ENCODE data around the gene TENM4. TPM values are rescaled to one million over a fixed set of nuclear protein-coding genes. Genes with fewer than 3 reads are reported as not detected.

The TENM4 gene
- total RNA-seq, 1 donor, result 10.4 TPM

DNA sequence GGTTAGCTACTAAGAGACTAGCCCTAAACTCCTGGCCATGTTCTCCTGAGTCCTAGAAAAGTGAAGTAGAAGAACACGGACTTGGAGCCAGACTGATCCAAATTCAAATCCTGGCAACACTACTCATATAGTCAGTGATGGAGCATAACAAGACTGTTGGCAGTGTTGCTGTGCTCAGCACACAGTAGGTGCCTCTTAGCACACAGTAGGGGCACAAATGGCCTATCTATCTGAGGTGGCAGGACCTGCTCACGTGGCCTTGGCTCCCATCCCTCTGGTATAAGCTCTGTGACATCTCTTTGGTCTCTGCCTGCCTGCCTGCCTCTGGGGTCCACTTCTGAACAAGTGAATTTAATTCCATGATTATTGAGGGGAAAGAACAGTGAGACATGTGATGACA lies 15.4 kb downstream of the TENM4 start:
- no peak overlapping the region for H3K4me3 ChIP-seq (ENCODE audit: low read depth, low read length)
- TF ChIP-seq, protein P1, sequence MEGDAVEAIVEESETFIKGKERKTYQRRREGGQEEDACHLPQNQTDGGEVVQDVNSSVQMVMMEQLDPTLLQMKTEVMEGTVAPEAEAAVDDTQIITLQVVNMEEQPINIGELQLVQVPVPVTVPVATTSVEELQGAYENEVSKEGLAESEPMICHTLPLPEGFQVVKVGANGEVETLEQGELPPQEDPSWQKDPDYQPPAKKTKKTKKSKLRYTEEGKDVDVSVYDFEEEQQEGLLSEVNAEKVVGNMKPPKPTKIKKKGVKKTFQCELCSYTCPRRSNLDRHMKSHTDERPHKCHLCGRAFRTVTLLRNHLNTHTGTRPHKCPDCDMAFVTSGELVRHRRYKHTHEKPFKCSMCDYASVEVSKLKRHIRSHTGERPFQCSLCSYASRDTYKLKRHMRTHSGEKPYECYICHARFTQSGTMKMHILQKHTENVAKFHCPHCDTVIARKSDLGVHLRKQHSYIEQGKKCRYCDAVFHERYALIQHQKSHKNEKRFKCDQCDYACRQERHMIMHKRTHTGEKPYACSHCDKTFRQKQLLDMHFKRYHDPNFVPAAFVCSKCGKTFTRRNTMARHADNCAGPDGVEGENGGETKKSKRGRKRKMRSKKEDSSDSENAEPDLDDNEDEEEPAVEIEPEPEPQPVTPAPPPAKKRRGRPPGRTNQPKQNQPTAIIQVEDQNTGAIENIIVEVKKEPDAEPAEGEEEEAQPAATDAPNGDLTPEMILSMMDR (IDR thresholded peaks at IDR 0.05; ENCODE audit: insufficient read depth, low read depth, low read length), result no peak
- no peak for DNase-seq (ENCODE audit: low read depth)

- TF ChIP-seq, protein P1 (IDR thresholded peaks at IDR 0.05; ENCODE audit: insufficient read depth, low read depth, low read length), result no peak
Observed at GRCh38 chr11:79423736-79424135, 17.1 kb downstream of the TENM4 start.

DNA sequence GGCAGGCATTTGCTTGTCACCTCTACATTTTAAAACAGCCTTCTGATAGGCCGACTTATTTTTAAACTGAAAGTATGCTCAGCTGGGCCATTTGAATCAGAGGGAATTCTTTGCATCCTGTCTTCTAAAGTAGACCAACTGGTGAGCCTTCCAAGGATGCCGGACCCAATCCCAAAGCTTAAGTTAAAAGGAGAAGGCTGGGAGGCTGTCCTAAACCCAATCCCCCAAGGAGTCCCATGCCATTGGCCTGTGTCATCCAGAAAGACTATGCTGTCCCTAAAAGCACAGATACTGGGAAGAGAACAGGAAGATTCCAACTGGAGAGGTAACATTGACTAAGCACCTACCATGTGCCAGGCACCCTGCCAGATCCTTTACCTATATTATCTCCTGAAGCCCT lies 18.0 kb downstream of the TENM4 start:
- TF ChIP-seq, protein P1 (IDR thresholded peaks at IDR 0.05; ENCODE audit: insufficient read depth, low read depth, low read length), result no peak
- no peak overlapping the region for H3K4me3 ChIP-seq (ENCODE audit: low read depth, low read length)
- DNase-seq (ENCODE audit: low read depth), result no peak

More at GRCh38 chr11:79423736-79424135, 17.1 kb downstream of the TENM4 start:
- H3K4me3 ChIP-seq (ENCODE audit: low read depth, low read length), result no peak overlapping the region
- DNase-seq (ENCODE audit: low read depth), result no peak

DNA sequence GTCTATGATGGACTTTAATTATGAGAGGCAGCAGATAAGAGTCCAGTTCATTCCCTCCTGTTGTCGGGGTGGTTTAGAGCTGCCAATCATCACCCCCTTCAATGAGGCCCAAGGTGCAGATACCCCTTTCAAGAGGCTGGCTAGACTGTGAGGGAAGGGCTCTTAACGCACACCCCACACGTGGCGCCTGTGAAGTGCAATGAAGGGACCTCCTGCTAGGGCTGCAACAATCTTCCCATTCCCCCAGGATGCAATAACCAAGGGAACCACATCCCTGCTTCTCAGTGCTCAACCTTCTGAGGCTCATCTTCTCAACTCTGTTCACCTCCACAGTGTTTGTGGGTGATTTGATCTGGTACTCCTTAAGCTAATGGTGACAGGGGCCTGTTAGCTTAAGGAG lies 19.0 kb downstream of the TENM4 start:
- TF ChIP-seq, protein P1 (IDR thresholded peaks at IDR 0.05; ENCODE audit: insufficient read depth, low read depth, low read length), result no peak
- H3K4me3 ChIP-seq (ENCODE audit: low read depth, low read length), result no peak overlapping the region
- no peak for DNase-seq (ENCODE audit: low read depth)

DNA sequence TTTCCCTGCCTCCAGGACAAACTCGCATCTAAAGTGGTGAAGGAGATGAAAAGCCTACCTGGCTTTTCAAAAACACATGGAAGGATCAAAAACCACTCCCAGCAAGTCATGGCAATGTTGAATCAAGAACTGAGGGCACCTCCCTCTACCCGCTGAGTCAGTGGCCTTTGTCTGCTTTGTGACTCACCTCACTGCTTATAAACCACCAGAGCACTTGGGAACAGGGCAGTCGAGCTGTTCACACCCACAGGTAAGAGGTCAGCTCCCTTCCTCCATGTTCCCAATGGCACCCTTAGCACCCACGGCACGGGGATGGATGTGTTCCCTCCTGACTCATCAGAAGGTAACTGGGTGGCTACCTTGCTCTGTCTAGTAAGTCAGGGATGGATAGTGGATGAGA lies 21.7 kb downstream of the TENM4 start:
- no peak overlapping the region for H3K4me3 ChIP-seq (ENCODE audit: low read depth, low read length)
- no peak for DNase-seq (ENCODE audit: low read depth)
- TF ChIP-seq, protein P1 (IDR thresholded peaks at IDR 0.05; ENCODE audit: insufficient read depth, low read depth, low read length), result no peak

DNA sequence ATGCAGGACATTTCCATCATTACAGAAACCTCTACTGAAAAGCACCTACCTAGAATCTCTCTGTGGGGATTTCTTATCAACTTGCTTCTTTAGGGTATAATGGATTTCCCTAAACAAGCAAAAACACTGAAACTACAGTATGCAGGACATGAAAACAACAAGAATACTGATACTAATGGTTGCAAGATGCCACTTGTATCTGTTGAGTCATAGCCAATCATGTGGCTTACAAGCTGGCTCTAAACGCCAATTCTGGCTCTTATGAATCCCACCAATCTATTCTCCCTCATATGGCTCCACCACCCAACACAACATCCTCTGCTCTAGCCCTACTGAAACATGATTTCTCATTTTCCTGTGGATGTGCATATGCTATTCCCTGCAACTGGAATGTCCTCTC lies 22.6 kb downstream of the TENM4 start:
- TF ChIP-seq, protein P1 (IDR thresholded peaks at IDR 0.05; ENCODE audit: insufficient read depth, low read depth, low read length), result no peak
- no peak overlapping the region for H3K4me3 ChIP-seq (ENCODE audit: low read depth, low read length)
- no peak for DNase-seq (ENCODE audit: low read depth)
